ENCODE results near the gene CNTNAP4. TPM values are rescaled to one million over a fixed set of nuclear protein-coding genes. Genes with fewer than 3 reads are reported as not detected.

Gene CNTNAP4
- polyA plus RNA-seq, 1 of the 3 experiments (the other 2 are of a cell fraction) = not detected

DNA sequence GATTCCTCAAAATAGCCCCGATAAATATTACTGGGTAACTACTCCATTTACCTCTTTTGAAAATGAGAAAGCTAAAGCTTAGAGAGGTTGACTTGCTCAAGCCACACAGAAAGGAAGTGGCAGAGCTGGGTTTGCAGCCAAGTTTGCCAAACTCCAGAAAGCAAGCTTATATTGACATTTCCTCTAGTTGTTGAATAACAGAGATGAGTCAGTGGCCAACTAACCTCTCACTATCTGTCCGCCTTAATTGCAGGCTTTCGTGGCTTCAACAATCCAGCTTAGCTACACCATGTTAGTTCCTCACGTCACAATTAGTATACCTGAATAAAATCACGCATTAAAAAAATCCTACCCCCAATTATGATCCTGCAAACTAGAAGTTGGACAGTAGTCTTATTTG, 151.7 kb downstream of the CNTNAP4 start:
- no peaks in the 10 kb centered on the region for H3K27me3 ChIP-seq (ENCODE audit: insufficient read depth)
- CTCF ChIA-PET = interaction anchor here (1.6 kb wide), 1 partner anchor 19 kb away, joined by 5 read pairs; no protein-coding TSS in a partner anchor
- no peaks in the 10 kb centered on the region for H4K20me1 ChIP-seq (ENCODE audit: insufficient read depth)

DNA sequence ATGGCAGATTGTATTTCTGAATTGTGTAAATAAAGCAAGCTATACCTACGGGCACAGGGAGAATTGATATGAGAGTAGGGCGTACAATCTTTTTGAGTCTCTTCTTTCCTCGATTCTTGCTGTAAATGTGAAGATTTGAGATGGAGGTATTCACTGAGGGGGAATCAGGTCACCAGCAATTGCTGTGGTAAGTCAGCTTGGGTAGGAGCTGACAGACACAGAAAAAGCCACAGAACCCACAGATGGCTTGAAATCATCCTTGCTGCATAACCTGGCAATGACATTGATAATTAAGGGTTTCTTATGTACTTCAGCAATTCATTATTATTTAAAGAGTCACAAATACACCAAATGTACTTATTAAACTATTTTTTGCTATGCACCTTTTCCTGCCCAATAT, 164.2 kb downstream of the CNTNAP4 start:
- Histone ChIP-seq H3K9ac (no peak overlapping the region), H3K4me3 (ENCODE audit: low read depth in 2 of 2, low read length in 1 of 2) (no peak overlapping the region), H4K20me1 (ENCODE audit: insufficient read depth) (no peaks in the 10 kb centered on the region), H3F3A (replicated peaks; ENCODE audit: insufficient read depth) (no peaks in the 10 kb centered on the region), H3K9me2 (no peaks in the 10 kb centered on the region), H3K27me3 (ENCODE audit: insufficient read depth) (no peaks in the 10 kb centered on the region), H3K79me2 (ENCODE audit: insufficient read depth) (no peaks in the 10 kb centered on the region), H3K27ac (ENCODE audit: low read depth in 2 of 2, low read length in 1 of 2) (no peak overlapping the region), H2AFZ (ENCODE audit: low read depth) (no peak overlapping the region), H3K9me3 (no peaks in the 10 kb centered on the region), H3K4me2 (no peak overlapping the region), H3K4me1 (ENCODE audit: control insufficient read depth in 1 of 2, insufficient read depth in 2 of 2, low read depth in 1 of 2, low read length in 1 of 2) (no peaks in the 10 kb centered on the region), H3K36me3 (replicated peaks in 1 of 2; ENCODE audit: control insufficient read depth in 1 of 2, insufficient read depth in 2 of 2, low read length in 1 of 2) (no peaks in the 10 kb centered on the region)
- CTCF ChIA-PET = no interaction called here
- POLR2A ChIA-PET = no interaction called here
- WGBS (ENCODE audit: low lambda C conversion rate) = 28% methylated on average over 3 of the region's 3 CpGs
- TF ChIP-seq GATA2 (CRISPR knock-in tag; IDR thresholded peaks at IDR 0.05) = no peak
- no peak for TF ChIP-seq RXRA (IDR thresholded peaks at IDR 0.05; ENCODE audit: borderline replicate concordance, low read depth)
- TF ChIP-seq, protein P1, sequence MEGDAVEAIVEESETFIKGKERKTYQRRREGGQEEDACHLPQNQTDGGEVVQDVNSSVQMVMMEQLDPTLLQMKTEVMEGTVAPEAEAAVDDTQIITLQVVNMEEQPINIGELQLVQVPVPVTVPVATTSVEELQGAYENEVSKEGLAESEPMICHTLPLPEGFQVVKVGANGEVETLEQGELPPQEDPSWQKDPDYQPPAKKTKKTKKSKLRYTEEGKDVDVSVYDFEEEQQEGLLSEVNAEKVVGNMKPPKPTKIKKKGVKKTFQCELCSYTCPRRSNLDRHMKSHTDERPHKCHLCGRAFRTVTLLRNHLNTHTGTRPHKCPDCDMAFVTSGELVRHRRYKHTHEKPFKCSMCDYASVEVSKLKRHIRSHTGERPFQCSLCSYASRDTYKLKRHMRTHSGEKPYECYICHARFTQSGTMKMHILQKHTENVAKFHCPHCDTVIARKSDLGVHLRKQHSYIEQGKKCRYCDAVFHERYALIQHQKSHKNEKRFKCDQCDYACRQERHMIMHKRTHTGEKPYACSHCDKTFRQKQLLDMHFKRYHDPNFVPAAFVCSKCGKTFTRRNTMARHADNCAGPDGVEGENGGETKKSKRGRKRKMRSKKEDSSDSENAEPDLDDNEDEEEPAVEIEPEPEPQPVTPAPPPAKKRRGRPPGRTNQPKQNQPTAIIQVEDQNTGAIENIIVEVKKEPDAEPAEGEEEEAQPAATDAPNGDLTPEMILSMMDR (IDR thresholded peaks at IDR 0.05) = no peak
- no peak for TF ChIP-seq EP300 (IDR thresholded peaks at IDR 0.05; ENCODE audit: borderline replicate concordance in 1 of 2, low read depth in 1 of 2, low read length in 1 of 2)
- no peak for TF ChIP-seq NFIC (IDR thresholded peaks at IDR 0.05; ENCODE audit: borderline replicate concordance)
- TF ChIP-seq RAD21 (IDR thresholded peaks at IDR 0.05; ENCODE audit: low read length) = no peak
- TF ChIP-seq RCOR1 (IDR thresholded peaks at IDR 0.05; ENCODE audit: low read length) = no peak
- no peak for DNase-seq

More for the DNA sequence above, 151.7 kb downstream of the CNTNAP4 start:
- Histone ChIP-seq H3K9me2 (no peaks in the 10 kb centered on the region), H3K9me3 (no peaks in the 10 kb centered on the region), H3K27ac (ENCODE audit: low read depth in 2 of 2, low read length in 1 of 2) (no peak overlapping the region), H3K4me3 (ENCODE audit: low read depth in 2 of 2, low read length in 1 of 2) (no peak overlapping the region), H3K79me2 (ENCODE audit: insufficient read depth) (no peaks in the 10 kb centered on the region), H3K4me2 (no peak overlapping the region), H2AFZ (ENCODE audit: low read depth) (no peak overlapping the region), H3K4me1 (ENCODE audit: control insufficient read depth in 1 of 2, insufficient read depth in 2 of 2, low read depth in 1 of 2, low read length in 1 of 2) (no peaks in the 10 kb centered on the region), H3F3A (replicated peaks; ENCODE audit: insufficient read depth) (no peaks in the 10 kb centered on the region), H3K36me3 (replicated peaks in 1 of 2; ENCODE audit: control insufficient read depth in 1 of 2, insufficient read depth in 2 of 2, low read length in 1 of 2) (no peaks in the 10 kb centered on the region), H3K9ac (no peak overlapping the region)
- TF ChIP-seq POLR2AphosphoS5 (IDR thresholded peaks at IDR 0.05; ENCODE audit: low read depth, low read length) (no peak), RXRA (IDR thresholded peaks at IDR 0.05; ENCODE audit: borderline replicate concordance, low read depth) (no peak), NRF1 (IDR thresholded peaks at IDR 0.05; ENCODE audit: low read depth, low read length) (no peak), FOXJ3 (CRISPR knock-in tag; IDR thresholded peaks at IDR 0.05) (no peak)
- DNase-seq = no peak
- POLR2A ChIA-PET = no interaction called here
- WGBS (ENCODE audit: low lambda C conversion rate) = 57% methylated on average over 5 of the region's 5 CpGs

DNA sequence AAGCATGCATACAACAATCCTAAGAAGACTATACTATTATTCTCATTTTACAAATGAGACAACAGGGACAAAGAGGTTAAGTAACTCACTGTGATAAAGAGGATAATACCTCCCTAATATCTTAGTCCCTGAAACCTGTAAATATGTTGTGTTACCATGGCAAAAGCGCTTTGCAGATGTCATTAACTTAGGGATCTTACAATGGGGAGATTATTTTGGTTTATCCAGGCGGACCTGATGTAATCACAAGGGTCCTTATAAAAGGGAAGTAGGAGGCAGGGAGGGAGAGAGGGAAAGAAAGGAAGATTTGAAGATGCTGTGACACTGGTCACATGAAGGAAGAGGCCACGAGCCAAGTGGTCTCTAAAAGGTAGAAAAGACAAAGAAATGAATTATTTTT, 164.7 kb downstream of the CNTNAP4 start:
- H3K36me3 ChIP-seq (replicated peaks in 1 of 2; ENCODE audit: control insufficient read depth in 1 of 2, insufficient read depth in 2 of 2, low read length in 1 of 2) = no peaks in the 10 kb centered on the region
- ChIA-PET CTCF (no interaction called here), POLR2A (no interaction called here)
- no peak for DNase-seq
- no peak overlapping the region for H3K4me3 ChIP-seq (ENCODE audit: low read depth in 2 of 2, low read length in 1 of 2)
- H3K9me3 ChIP-seq = no peaks in the 10 kb centered on the region
- no peak overlapping the region for H2AFZ ChIP-seq (ENCODE audit: low read depth)
- no peaks in the 10 kb centered on the region for H3K27me3 ChIP-seq (ENCODE audit: insufficient read depth)
- H3K9ac ChIP-seq = no peak overlapping the region
- H3K27ac ChIP-seq (ENCODE audit: low read depth in 2 of 2, low read length in 1 of 2) = no peak overlapping the region
- H3F3A ChIP-seq (replicated peaks; ENCODE audit: insufficient read depth) = no peaks in the 10 kb centered on the region
- no peaks in the 10 kb centered on the region for H3K4me1 ChIP-seq (ENCODE audit: control insufficient read depth in 1 of 2, insufficient read depth in 2 of 2, low read depth in 1 of 2, low read length in 1 of 2)
- 8% methylated on average over 3 of the region's 3 CpGs for WGBS (ENCODE audit: low lambda C conversion rate)
- H3K4me2 ChIP-seq = no peak overlapping the region
- TF ChIP-seq TAF1 (IDR thresholded peaks at IDR 0.05; ENCODE audit: borderline replicate concordance, low read depth, low read length) (no peak), RAD21 (IDR thresholded peaks at IDR 0.05; ENCODE audit: low read length) (no peak), SMC3 (IDR thresholded peaks at IDR 0.05; ENCODE audit: low read depth, low read length) (no peak), ELF1 (IDR thresholded peaks at IDR 0.05) (no peak), POLR2AphosphoS5 (IDR thresholded peaks at IDR 0.05; ENCODE audit: low read depth, low read length) (no peak)
- TF ChIP-seq, protein P2, sequence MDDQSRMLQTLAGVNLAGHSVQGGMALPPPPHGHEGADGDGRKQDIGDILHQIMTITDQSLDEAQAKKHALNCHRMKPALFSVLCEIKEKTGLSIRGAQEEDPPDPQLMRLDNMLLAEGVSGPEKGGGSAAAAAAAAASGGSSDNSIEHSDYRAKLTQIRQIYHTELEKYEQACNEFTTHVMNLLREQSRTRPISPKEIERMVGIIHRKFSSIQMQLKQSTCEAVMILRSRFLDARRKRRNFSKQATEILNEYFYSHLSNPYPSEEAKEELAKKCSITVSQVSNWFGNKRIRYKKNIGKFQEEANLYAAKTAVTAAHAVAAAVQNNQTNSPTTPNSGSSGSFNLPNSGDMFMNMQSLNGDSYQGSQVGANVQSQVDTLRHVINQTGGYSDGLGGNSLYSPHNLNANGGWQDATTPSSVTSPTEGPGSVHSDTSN (IDR thresholded peaks at IDR 0.05) = no peak
- H4K20me1 ChIP-seq (ENCODE audit: insufficient read depth) = no peaks in the 10 kb centered on the region
- no peaks in the 10 kb centered on the region for H3K9me2 ChIP-seq
- no peaks in the 10 kb centered on the region for H3K79me2 ChIP-seq (ENCODE audit: insufficient read depth)

Measured in SK-N-SH (cell line).